ENCODE measurements around the gene TRPM3.

Gene TRPM3

DNA sequence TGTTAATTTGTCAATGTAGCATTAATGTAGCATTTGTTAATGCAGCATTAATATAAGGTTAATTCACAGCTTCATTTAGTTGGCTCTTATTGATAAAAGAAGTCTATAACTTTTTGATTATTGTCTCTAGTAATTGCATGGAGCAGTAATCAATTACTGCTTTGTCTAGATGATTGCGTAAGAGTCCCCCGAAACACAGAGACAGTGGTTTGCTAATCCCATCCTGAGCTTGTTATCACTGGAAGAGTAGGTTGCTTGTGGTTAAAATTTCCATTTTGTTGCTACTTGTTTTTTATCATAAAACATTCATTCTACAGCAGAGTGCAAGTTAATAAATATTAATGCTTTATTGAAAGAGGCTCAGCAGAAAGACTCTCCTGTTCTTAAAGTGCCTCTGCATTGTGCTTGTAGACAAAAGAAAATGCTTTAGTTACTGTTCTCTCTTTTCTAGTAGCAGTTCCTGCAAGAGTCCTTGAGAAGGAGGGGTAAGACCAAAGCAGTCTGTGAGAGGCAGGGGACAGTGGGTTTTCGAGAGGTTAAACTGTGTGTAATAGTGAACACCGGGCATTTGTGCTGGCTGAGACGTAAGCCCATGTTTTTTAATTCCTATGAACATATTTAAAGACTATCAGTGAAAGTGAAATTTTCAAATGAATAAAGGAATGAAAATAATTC is 291.7 kb downstream of the TRPM3 start:
- FAIRE-seq (no peak), DNase-seq (ENCODE audit: low spot score) (no peak)

DNA sequence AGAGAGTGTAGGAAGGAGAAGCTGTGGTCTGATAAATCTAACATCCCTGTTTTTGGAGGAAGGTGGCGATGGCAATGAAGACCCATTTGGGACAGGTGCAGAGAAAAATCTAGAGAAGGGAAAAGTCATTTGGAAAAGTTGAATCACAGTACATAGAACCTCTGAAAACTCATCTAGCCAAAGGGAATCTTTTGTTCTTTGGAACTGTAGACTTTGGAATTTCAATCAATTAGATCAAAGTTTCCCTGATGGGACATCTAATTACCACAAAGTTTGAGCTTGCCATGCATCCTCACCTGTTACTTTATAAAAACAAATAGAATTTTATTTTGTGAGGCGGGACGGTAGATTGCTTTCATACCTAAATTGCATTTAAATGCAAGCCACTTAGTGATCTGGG is 294.9 kb downstream of the TRPM3 start:
- no peak for DNase-seq (ENCODE audit: low spot score)
- FAIRE-seq, result no peak

GRCh38 chr9:70823284-70823683 is 298.1 kb downstream of the TRPM3 start:
- FAIRE-seq, result no peak
- no peak for DNase-seq (ENCODE audit: low spot score)

DNA sequence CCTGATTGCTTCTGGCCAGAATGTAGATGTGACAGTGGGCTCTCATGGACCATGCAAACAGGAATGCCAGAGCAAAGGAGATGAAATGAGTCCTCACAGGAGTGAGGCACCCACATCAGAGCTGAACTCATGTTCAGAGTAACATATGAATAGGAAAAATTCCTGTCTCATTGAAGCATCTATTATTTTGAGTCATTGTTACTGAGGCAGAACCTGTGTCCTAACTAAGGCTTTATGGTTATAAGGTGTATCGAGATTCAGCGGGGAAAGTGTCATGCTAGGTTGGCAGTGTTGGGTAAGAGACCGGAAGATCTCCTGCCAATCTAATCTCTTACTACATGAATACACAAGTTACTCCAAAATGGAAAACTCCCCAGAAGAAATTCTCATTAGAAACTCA is 304.1 kb downstream of the TRPM3 start:
- FAIRE-seq, result no peak
- no peak for DNase-seq (ENCODE audit: low spot score)

GRCh38 chr9:70816891-70817290 is 304.5 kb downstream of the TRPM3 start:
- FAIRE-seq (no peak), DNase-seq (ENCODE audit: low spot score) (no peak)

GRCh38 chr9:70816316-70816715 is 305.1 kb downstream of the TRPM3 start:
- DNase-seq (ENCODE audit: low spot score) (no peak), FAIRE-seq (no peak)

DNA sequence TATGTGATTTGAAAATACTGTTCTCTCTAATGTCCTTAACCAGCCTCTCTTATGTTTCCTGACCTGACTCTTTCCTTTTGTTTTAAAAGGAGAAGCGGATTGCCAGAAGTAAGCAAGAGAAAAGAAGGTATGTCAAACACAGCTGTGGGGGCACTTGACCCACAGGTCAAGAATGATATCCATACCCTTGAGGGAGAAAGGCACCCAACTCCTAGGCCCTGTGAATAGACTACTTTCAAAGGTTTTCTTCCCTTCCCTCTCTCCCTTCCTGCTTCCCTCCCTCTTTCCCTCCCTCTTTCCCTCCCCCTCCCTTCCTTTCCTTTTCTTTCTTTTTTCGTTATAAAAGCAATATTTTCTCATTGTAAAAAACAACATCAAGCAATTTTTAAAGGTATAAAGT is 306.8 kb downstream of the TRPM3 start:
- DNase-seq (ENCODE audit: low spot score) (no peak), FAIRE-seq (no peak)

- FAIRE-seq (no peak), DNase-seq (ENCODE audit: low spot score) (no peak)
Measured at GRCh38 chr9:70813141-70813540, 308.3 kb downstream of the TRPM3 start.

- DNase-seq (ENCODE audit: low spot score) (no peak), FAIRE-seq (no peak)
Measured at GRCh38 chr9:70811638-70812037, 309.8 kb downstream of the TRPM3 start.

GRCh38 chr9:70806875-70807274 is 314.5 kb downstream of the TRPM3 start:
- DNase-seq (ENCODE audit: low spot score) (no peak), FAIRE-seq (no peak)

GRCh38 chr9:70805949-70806348 is 315.5 kb downstream of the TRPM3 start:
- DNase-seq (ENCODE audit: low spot score) (no peak), FAIRE-seq (no peak)

- no peak for DNase-seq (ENCODE audit: low spot score)
- FAIRE-seq, result no peak
Measured at GRCh38 chr9:70802758-70803436, 318.5 kb downstream of the TRPM3 start.

DNA sequence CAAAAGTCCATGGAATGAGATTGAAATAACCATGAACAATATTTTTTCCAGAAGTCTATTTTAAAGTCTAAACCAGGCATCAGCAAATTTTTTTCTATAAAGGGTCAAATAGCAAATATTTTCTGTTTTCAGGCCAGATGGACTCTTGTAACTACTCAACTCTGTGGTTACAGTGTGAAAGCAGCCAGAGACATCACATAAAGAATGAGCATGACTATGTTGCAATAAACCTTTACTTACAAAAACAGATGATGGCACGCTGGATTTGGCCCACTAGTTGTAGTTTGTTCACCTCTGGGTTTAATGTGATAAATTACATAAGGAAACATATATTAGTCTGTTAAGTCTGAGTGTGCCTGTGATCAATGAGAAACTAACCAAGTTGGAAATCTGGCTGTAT is 319.2 kb downstream of the TRPM3 start:
- DNase-seq (ENCODE audit: low spot score) (no peak), FAIRE-seq (no peak)

DNA sequence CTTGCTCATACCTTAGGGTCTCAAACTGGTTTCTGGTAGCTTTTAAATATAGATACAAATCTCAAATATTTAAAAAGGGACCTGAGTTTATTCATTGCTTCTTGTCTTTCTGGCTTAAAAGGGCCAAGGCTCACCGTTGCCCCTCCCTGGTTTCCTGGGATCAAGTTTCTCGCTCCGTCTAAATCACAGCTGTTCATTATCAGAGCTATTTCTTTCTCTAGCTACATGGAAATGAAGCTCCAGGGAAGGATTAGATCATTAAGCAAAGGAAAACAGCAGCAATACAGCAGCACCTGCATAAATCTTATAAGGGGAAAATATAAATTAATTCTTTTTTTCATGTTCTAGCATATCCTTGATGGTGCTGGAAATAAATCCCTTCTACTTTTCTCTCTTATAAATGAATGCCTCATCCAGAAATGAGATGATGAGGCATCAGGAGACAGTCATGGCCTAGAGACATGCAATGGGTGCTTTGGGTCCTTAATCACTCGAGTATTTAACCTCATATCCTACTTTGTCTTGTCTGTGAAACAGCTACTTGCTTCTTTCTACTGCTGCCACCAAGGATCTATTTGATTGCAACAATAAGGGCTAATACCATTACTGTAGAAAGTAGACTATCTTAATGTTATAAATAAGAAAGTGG is 320.1 kb downstream of the TRPM3 start:
- FAIRE-seq (no peak), DNase-seq (ENCODE audit: low spot score) (no peak)

DNA sequence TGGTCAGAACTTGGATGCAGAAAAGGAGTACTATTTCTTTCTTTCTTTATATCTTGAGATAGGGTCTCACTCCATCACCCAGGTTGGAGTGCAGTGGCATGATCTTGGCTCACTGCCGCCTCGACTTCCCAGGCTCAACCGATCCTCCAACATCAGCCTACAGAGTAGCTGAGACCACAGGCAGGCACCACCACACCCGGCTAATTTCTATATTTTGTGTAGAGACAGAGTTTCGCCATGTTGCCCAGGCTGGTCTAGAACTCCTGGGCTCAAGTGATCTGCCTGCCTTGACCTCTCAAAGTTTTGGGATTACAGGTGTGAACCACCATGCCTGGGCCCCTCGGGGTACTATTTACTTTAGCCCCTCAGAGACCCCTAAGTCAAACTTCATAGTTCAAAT is 323.4 kb downstream of the TRPM3 start:
- FAIRE-seq (no peak), DNase-seq (ENCODE audit: low spot score) (no peak)

- no peak for FAIRE-seq
Measured at GRCh38 chr9:70795841-70796240, 325.6 kb downstream of the TRPM3 start.

GRCh38 chr9:70792796-70793195 is 328.6 kb downstream of the TRPM3 start:
- DNase-seq (ENCODE audit: low spot score), result no peak
- no peak for FAIRE-seq

More at GRCh38 chr9:70795841-70796240, 325.6 kb downstream of the TRPM3 start:
- no peak for DNase-seq (ENCODE audit: low spot score)

- DNase-seq (ENCODE audit: low spot score), result no peak
- no peak for FAIRE-seq
Measured at GRCh38 chr9:70791936-70792335, 329.5 kb downstream of the TRPM3 start.

DNA sequence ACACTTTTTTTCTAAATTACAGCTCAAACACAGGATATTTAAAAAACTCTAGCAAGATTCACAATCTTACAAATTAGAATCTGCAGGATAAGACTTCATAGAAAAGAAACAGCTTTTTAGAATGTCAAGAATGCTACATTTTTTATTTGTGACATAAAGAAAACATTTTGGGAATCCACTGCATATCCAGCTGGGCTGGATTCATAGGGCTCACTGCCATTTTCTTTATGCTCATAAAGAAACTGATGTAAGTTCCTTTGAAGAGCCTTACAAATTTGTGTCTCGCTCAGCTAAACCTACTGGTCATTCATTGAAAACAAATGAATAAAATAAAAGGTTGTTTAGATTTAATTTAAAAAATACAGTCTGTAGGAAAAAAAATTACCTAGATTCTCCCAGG is 332.3 kb downstream of the TRPM3 start:
- no peak for FAIRE-seq

GRCh38 chr9:70784456-70784855 is 337.0 kb downstream of the TRPM3 start:
- DNase-seq (ENCODE audit: low spot score) (no peak), FAIRE-seq (no peak)

More for the DNA sequence above, 332.3 kb downstream of the TRPM3 start:
- DNase-seq (ENCODE audit: low spot score), result no peak

- FAIRE-seq (no peak), DNase-seq (ENCODE audit: low spot score) (no peak)
Measured at GRCh38 chr9:70778568-70778967, 342.9 kb downstream of the TRPM3 start.

DNA sequence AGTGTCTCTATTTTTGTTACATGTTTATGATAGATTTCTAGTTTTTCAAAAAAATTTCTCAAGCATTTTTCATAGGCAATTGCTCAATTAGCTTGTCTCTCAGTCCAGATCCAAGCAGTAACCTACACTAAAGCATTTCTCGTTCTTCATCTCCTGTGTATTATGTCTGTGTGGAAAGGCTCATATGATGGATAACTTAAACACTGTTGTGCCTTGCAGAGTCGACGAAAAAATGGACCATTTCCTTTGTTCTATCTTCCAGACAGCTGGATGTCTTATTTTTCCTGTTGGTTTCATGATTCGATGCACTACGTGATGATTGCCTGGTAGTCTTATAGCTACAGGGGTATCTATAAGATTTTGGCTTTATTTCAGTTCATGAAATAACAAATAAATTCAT is 347.8 kb downstream of the TRPM3 start:
- FAIRE-seq (no peak), DNase-seq (ENCODE audit: low spot score) (no peak)

DNA sequence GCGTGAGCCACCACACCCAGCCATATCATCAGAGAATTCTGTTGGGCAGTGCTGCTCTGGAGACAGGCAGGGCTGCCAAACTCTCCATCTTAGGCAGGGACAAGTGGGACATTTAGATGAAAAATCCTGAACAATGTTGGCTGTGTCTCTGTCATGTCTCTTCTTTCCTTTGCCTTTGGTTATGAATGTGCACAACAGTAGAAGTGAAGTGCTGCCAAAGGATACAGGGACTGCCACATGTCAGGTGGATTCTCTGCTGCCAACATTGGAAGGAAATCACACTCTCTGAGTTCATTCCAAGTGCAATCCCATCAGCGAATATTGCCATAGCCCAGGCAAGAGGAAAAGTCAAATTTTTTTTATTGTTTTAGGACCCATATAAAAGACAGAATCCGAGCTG is 348.8 kb downstream of the TRPM3 start:
- DNase-seq (ENCODE audit: low spot score) (no peak), FAIRE-seq (no peak)

Measured in RCC 7860 (cell line).